ENCODE results near the gene SPESP1. TPM values are rescaled to one million over a fixed set of nuclear protein-coding genes. Genes with fewer than 3 reads are reported as not detected.
A peak's percentile ranks its signal among the peaks of the same experiment; 100 is the strongest.

SPESP1 gene
- 1 to 10 TPM; 2.5 to 6.0 (median 2.9) TPM for polyA plus RNA-seq (ENCODE audit: insufficient read length in 3 of 3)
- long read RNA-seq, donor 1, partial matches to known transcripts = 0 of 4 reads
- long read RNA-seq, donor 1, other reads (novel, unspliced or antisense) = 0 of 4 reads
- long read RNA-seq, donor 2, transcript SPESP1-201 (2 exons, 1,431 nt) = major isoform, 6 of 6 reads
- long read RNA-seq, donor 2, partial matches to known transcripts = 0 of 6 reads
- long read RNA-seq, donor 2, other reads (novel, unspliced or antisense) = 0 of 6 reads
- long read RNA-seq, donor 3, transcript SPESP1-201 (2 exons, 1,431 nt) = major isoform, 5 of 204 reads
- long read RNA-seq, donor 3, partial matches to known transcripts = 123 of 204 reads
- long read RNA-seq, donor 3, other reads (novel, unspliced or antisense) = 76 of 204 reads
- long read RNA-seq, donor 4, transcript SPESP1-201 (2 exons, 1,431 nt) = major isoform, 5 of 5 reads
- long read RNA-seq, donor 4, partial matches to known transcripts = 0 of 5 reads
- long read RNA-seq, donor 4, other reads (novel, unspliced or antisense) = 0 of 5 reads
- long read RNA-seq, donor 5, partial matches to known transcripts = 0 of 1 reads
- long read RNA-seq, donor 5, other reads (novel, unspliced or antisense) = 0 of 1 reads
- long read RNA-seq, donor 6, partial matches to known transcripts = 152 of 298 reads
- long read RNA-seq, donor 6, other reads (novel, unspliced or antisense) = 144 of 298 reads
- long read RNA-seq, donor 7, partial matches to known transcripts = 0 of 1 reads
- long read RNA-seq, donor 7, other reads (novel, unspliced or antisense) = 0 of 1 reads
- long read RNA-seq, donor 8, partial matches to known transcripts = 0 of 4 reads
- long read RNA-seq, donor 8, other reads (novel, unspliced or antisense) = 0 of 4 reads
- long read RNA-seq, donor 9, partial matches to known transcripts = 138 of 267 reads
- long read RNA-seq, donor 9, other reads (novel, unspliced or antisense) = 127 of 267 reads
- long read RNA-seq, donor 10, partial matches to known transcripts = 0 of 1 reads
- long read RNA-seq, donor 10, other reads (novel, unspliced or antisense) = 0 of 1 reads
- long read RNA-seq, donor 11, partial matches to known transcripts = 0 of 1 reads
- long read RNA-seq, donor 11, other reads (novel, unspliced or antisense) = 0 of 1 reads
- long read RNA-seq, donor 12, transcript SPESP1-201 (2 exons, 1,431 nt) = major isoform, 6 of 6 reads
- long read RNA-seq, donor 12, partial matches to known transcripts = 0 of 6 reads
- long read RNA-seq, donor 12, other reads (novel, unspliced or antisense) = 0 of 6 reads
- long read RNA-seq, donor 13, partial matches to known transcripts = 0 of 1 reads
- long read RNA-seq, donor 13, other reads (novel, unspliced or antisense) = 0 of 1 reads
- long read RNA-seq, donor 14 = 0 reads
- long read RNA-seq, donor 15 = 0 reads
- long read RNA-seq, donor 16, partial matches to known transcripts = 144 of 249 reads
- long read RNA-seq, donor 16, other reads (novel, unspliced or antisense) = 101 of 249 reads

DNA sequence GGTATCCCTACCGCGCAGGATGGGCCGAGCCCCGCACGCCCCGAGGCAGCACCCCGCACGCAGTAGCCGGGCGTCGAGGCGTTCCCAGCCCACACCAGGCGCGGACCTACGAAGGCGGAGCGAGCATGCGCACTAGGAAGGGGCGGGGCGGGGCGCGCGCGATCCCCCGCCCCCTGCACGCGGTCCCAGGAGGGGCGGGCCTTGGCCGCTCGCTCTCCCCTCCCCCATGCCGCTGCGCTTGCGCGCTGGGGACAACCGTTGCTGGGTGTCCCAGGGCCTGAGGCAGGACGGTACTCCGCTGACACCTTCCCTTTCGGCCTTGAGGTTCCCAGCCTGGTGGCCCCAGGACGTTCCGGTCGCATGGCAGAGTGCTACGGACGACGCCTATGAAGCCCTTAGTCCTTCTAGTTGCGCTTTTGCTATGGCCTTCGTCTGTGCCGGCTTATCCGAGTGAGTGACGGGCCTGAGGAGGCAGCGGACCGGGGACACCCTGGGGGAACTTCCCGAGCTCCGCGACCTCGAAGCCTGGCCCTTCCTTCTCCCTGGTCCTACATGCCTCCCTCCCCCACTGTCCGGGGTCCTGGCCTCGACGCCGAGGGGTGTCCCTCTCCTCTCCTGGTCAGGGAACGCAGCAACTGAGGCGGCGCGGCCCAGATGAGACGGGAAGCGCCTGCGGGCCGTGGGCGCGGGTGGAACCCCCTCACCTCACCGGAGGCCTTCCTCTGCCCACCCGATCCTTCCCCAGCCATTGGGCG, at the start of gene SPESP1:
Gene SPESP1 (plus strand): TSS at position 258 of the 755 bp plus-strand sequence. CDS start 129 bp downstream, at position 387.
- DNase-seq = peak; percentile 10

DNA sequence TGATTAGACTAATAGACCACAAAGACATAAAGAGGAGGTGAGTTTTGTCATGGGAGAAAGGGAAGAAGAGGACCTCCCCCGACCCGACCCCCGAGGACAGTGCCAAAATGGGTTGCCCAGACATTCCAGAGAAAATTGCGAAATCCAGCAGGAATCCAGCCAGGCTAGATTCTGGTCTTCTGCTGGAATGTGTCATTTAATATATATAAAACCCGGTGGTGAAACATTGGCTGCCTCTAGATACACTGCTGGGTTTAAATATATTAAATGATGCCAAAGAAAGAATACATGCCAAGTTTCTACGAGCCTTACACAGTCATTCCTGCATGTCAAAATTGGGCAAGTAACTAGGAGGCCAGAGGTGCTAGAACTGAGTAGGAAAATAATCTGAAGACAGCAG, 45.3 kb upstream of the SPESP1 start:
- DNase-seq = peak; percentile 3

DNA sequence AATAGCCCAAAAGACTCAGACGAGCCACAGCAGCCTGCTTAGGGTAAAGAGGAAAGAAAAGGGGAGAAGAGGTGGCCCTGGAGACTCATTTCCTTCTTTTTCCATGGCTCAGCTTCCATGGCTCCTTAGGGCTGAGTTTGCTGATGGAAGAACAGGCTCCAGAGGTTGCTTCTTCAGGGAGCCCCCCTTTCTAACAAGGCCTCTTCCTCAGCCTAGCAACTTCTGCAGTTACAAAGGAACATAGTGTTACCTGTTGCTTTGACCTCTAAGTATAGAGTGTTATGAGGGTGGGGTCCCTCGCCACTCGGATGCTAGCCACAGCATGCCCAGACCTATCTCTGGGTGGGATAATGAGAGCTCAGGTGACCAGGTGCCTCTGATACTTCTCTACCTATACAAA, 43.2 kb upstream of the SPESP1 start:
- no peak for DNase-seq

DNA sequence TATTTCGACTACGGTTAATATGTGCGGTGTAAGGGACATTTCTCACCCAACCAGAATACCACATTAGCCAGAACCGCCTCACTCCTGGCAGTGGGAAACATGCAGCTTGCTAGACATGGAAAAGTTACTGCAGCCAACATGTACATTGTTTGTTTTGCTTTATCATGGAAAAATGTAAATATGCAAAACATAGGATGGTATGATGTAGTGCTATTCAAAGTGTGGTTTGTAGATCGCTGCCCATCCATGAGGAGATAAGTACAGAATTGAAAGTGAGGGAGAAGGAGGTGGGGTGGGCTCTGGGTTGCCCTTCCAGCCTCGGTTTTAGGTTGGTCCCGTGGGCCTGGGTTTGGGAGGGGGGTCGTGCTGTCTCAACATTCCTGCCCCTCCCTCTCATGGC, 42.5 kb upstream of the SPESP1 start:
- DNase-seq = no peak

DNA sequence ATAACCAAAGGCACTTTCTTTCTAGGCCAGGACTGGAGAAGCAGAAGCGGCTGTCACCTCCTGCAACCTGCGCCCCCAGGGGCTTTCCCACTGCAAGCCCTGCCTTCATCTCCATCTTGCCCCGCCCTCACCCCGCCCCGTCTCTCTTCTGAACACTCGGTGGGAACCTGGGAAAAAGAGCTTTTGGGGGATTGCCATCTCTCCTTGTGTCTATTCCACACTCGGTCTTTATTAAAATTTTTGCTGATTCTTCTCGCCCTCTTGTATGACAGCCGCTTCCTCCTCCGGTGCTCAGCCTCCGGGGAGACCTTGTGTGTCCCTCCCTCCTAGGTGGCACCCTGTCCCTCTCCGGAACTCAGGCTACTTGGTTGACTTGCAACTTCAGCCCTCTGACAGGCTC, 41.9 kb upstream of the SPESP1 start:
- DNase-seq = no peak

DNA sequence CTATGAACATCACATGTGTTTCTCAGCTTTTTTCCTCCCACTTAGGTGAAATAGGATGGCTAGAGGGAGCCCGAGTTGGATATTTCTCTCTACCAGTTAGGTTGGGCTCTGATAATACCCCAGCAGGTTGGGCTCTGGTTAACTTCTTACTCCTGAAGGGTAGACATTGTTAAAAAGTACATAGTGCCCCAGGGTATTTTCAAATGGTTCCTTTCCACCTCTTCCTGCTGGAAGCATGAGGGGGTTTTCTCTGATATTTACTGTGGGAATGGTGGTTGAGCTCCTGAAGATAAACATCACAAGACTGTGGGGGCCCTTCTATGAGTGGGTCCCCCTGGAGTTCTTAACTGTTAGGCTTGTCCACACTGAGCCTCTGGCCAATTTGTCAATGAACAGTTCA, 36.1 kb upstream of the SPESP1 start:
- DNase-seq = no peak

DNA sequence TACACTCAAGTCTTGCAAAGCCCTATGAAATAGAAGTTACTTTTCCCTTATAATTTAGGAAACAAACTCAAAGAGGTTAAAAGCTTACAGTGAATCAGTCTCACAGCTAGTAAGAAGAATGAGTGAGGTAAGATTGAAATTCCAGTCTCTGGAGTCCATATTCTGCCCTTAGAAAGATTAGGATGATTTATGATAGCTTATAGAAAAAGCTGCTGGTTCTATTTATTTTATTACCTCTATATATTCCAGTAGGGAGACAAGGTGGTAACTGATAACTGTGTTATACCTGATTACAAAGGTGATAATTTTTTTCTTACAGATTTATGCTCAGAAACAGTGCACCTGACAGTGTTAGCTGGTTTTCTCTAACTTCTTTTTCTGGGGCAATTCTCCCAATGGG, 34.1 kb upstream of the SPESP1 start:
- DNase-seq = no peak

DNA sequence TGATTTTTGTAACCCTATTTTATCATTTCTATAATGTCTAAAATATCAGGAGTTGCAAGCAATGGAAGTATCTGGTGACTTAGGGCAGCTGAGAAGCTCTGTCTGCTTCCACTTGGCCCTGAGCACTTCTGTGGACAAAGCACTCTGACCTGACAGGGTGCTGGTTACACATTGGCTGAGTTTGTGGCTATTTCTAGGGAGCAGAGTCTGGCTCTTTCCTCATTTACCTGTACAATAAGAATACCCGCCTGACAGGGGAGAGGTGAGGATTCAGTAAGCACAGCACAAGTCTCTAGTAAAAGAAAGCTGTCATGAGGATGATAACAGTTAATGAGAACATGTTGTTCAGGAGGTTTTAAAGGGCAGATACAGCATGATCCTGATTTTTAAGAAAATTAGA, 33.3 kb upstream of the SPESP1 start:
- no peak for DNase-seq

DNA sequence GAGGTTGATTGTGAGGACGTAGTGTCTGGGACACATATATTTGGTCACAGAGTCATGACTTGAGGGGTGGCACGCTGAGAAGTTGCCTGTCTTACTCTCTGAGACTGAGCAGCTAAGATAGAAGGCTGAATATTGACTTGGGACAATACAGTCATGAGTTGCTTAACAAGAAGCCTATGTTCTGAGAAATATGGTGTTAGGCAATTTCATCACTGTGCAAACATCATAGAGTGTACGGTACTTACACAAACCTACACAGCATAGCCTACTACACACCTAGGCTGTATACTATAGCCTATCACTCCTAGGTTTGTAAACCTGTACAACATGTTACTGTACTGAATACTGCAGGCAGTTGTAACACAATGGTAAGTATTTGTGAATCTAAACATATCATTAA, 30.3 kb upstream of the SPESP1 start:
- DNase-seq = no peak

DNA sequence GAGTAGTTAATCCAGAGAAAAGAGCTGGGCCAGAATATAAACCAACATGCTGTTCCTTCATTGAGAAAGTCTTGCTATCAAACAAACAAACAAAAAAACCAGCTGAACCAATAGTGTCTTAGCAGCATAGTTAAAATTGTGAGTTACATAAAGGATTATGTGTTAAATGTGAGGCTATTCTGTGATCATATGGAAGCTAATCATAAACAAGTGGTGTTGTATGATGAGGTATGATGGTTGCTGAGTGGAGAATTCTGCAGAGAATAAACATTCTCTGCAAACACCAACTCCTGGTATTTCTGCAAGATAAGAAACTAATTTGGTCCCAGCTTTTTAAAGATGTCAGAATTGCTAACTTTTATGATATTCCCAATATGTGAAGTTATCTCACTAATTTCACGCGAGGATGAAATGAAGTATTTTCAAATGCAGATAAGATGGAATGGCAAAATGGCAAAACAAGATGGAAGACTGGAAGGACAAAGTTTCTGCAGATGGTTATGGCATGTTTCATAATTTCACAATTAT, 22.9 kb upstream of the SPESP1 start:
- DNase-seq = no peak

DNA sequence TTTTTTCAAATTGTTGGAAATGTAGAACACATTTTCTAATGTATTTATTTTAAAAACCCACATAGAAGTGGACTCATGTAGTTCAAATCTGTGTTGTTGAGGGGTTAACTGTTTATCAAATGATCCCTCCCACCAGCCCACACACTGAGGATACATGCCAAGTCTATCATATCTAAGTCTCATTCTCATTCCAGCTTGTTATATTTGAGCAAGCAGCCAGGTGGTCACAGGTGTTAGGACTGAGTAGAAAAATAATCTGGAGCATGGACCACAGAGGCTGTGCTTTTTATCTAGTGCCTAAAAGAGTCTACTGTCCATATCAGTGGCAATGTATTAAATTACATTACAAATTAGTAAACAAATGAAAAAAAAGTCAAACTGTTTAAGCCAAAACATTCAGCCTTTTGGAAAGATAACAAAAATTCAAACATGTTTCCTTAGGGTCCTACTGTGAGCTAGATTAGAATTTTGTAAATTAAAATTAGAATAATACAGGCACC, 20.7 kb upstream of the SPESP1 start:
- DNase-seq = no peak

DNA sequence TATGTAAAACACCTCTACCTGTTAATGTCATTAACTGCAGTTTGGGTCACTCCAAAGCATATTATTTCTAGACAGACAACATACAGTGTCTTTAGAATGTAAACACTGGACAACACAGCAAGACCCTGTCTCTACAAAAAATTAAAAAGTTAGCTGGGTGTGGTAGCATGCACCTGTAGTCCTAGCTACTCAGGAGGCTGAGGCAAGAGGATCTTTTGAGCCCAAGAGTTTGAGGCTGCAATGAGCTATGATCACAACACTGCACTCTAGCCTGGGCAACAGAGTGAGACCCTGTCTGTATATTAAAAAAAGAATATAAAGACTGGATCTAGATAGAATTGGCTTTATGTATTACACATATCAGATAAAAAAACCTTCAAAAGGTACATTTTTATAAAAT, 20.0 kb upstream of the SPESP1 start:
- DNase-seq = no peak

DNA sequence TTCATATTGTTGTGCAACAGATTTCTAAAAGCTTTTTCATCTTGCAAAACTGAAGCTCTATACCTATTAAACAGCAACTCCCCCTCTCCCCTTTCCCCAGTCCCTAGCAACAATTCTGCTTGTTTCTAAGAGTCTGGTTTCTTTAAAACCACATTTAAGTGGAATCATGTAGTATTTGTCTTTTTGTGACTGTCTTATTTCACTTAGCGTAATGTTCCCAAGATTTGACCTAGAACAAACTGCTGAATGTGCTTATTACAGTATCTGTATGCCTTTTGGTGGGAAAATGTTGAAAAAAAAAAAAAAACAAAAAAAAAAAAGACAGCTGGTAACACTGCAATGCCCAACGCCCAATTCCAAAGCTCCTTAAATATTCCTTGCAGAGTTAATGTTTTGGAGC, 19.5 kb upstream of the SPESP1 start:
- no peak for DNase-seq

DNA sequence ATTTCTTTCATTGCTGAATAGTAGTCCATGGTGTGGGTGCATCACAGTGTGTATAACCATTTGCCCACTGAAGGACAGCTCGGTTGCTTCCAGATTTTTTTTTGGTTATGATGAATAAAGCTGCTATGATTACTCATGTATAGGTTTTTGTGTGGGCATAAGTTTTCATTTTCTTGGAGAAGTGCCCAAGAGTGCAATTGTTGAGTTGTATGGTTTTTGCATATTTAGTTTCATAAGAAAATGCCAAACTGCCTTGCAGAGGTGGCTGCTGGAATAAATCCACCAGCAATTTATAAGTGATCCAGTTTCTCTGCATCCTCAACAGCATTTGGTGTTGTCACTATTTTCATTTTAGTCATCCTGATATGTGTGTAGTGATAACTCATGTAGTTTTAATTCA, 8.4 kb upstream of the SPESP1 start:
- no peak for DNase-seq

DNA sequence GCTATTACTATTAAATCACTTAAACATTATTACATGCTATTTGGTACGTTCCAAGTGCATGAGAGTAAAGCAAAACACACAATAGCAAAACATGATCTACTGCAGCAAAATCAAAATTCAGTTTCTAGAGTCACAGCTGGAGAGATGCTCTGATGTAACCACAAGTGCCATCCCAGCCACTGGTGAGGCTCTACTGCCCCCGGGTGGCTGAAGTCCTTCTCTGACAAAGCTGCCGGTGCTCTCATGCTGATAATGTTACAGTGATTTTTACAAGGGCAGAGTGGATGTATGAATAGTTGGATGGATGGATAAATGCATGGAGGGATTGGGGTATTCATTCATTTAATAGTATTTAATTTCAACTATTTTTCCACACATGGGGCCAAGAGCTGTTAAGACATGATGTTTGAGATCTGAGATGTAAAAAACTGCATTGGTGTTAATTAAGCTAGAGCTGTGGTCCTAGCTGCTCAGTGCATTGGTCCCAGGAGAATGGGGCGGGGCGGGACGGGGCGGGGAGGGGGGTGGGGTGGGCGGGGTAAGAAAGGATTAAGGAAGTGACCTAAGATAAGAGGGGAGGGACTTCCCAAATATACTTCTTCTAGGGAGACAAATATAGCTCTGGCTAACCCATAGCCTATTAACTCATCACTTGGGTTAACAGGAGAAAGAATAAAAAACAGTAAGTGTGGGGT, 5.3 kb upstream of the SPESP1 start:
- peak; percentile 66 for DNase-seq

DNA sequence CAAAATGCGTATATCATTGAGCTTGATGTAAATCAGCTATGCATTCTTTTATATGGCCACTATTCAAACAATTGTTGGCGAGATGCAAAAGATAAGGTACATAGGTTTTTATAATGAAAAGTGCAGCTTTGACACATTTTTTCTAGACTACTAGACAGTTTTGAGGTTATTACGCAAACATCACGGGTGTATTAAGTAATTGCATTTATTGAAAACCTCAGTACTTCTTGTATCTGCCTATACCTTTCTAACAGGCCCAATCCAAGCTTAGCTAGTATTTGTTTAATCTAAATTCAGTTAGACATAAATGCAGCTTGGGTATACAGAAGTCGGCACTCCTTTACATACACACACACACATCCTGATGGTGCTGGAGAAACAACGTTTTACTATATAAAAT, 2.7 kb downstream of the SPESP1 start:
- no peak for DNase-seq

DNA sequence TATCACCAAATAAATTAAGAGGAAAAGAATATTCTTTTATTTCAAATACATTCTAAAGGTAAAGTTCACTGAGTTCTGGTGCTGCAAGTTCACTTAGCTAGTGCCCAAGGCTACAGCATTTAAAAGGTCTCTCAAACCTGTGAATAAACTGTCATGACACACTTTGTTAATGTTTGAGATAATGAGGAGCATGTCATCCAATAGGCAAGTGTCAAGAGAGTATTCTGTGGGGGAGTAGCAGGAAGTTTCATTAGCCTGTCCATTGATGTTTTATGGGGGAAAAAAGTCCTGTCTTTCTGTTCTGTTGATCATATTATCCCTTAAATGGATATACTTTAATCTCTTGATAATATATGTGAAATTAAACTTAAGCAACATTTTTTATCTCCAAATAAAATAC, 4.0 kb downstream of the SPESP1 start:
- peak; percentile 43 for DNase-seq

DNA sequence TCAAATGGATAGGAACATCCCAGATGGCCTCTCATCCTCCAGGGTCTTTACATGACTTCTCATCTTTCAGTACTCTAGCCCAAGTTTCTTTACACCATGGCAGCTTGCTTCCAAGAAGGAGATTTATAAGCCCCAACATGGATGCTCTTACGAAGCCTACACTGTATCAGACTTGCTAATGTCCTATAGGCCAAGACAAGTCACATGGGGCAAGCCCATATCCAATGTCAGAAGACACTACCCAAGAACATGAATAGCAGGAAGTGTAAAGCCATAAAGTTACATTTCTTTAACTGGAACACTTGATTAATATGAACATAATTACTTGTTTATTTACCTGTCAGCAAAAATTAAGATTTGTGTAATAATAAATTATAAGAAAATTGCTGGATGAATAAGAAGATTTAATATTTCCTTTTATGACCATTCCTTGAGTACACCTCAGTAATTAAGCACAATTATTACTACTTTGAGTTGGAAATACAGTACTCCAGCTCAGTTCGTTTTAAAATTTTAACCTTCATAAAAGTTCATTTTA, 5.1 kb downstream of the SPESP1 start:
- no peak for DNase-seq

DNA sequence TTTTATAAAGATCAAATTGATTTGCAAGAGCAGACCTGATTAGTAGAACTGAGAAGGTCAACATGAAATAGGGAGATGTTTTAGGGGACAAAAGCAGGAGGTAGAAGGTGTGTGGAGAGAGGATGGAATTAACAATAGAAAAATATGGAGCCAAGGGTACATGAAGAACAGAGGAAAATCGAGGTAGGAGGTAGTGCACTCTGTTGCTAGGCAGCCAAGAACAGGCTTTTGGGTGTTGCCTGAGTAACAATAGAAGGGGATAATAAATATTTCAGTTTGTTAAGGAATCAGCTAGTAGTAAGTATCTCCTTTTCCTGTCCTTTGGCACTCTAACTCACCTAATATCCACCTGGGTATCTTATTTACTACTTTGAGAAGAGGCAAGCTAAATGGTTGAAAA, 9.2 kb downstream of the SPESP1 start:
- DNase-seq = no peak

DNA sequence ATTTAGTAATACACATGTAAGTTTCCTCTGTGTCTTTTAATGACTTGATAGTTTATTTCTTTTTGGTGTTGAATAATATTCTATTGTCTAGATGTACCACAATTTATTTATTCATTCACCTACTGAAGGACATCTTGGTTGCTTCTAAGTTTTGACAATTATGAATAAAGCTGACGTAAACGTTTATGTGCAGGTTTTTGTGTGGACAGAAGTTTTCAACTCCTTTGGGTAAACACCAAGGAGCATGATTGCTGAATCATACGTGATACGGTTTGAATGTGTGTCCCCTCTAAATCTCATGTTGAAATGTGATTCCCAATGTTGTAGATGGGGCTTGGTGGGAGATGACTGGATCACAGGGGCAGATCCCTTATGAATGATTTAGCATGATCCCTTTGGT, 21.5 kb downstream of the SPESP1 start:
- DNase-seq = no peak
